Measurements from ENCODE around the gene MROH2A. TPM values are rescaled to one million over a fixed set of nuclear protein-coding genes. Genes with fewer than 3 reads are reported as not detected.

Gene MROH2A
- total and polyA plus RNA-seq, 4 donors: 0.80 TPM; not detected in 3

DNA sequence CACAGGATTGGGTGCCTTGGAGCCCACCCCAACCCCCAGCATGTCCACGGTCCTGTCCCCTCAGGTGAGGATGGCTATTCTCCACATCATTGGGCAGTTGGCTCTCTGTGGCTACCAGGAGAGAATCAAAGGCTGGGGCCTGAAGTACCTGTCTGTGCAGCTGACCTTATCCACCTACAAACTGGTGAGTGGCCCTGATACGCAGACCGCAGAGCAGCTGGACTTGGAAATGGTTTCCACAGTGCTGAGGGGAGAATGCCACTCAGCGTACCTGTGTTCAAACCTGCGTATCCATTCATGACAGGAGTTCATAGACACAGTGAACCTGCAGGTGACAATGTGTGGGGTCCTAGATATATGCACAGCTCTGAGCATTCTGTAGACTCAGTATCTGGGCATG is 21.6 kb downstream of the MROH2A start:
- no peak for ATAC-seq (ENCODE audit: insufficient read depth, low FRiP score)
- WGBS, 2 donors: 54 to 83% methylated on average over 5 of the region's 5 CpGs

DNA sequence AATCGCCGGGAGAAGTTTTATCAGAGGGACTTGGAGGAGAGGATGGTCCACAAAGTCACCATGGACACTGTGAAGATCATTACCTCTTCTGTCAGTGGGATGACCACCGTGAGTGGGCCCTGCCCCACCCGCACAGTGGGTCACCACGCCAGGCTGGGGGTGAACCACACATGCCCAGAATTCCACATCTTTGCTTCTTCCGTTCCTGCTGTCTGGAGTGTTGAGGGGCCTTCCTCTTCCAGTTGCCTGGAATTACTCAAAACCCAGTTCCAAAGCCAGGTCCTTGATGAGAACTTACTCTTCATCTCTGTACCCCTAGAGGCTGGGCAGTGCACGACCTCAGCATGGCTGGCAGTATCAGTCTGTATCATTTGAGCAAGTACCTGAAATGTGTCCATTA is 22.1 kb downstream of the MROH2A start:
- no peak for DNase-seq
- TF ChIP-seq, protein P1, sequence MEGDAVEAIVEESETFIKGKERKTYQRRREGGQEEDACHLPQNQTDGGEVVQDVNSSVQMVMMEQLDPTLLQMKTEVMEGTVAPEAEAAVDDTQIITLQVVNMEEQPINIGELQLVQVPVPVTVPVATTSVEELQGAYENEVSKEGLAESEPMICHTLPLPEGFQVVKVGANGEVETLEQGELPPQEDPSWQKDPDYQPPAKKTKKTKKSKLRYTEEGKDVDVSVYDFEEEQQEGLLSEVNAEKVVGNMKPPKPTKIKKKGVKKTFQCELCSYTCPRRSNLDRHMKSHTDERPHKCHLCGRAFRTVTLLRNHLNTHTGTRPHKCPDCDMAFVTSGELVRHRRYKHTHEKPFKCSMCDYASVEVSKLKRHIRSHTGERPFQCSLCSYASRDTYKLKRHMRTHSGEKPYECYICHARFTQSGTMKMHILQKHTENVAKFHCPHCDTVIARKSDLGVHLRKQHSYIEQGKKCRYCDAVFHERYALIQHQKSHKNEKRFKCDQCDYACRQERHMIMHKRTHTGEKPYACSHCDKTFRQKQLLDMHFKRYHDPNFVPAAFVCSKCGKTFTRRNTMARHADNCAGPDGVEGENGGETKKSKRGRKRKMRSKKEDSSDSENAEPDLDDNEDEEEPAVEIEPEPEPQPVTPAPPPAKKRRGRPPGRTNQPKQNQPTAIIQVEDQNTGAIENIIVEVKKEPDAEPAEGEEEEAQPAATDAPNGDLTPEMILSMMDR (IDR thresholded peaks at IDR 0.05; ENCODE audit: control extremely low read depth, extremely low read depth): no peak
- 80 to 86% methylated on average over 7 of the region's 7 CpGs for WGBS, 2 donors
- Histone ChIP-seq H3K27ac (ENCODE audit: low read depth in 1 of 2, low read length in 1 of 2) (no peak overlapping the region), H3K4me1 (ENCODE audit: control insufficient read depth in 5 of 5, insufficient read depth in 5 of 5, low read length in 5 of 5) (no peaks in the 10 kb centered on the region), H3K36me3 (ENCODE audit: control insufficient read depth in 4 of 4, insufficient read depth in 4 of 4, low read length in 4 of 4) (no peaks in the 10 kb centered on the region), H3K9ac (ENCODE audit: insufficient read depth in 1 of 2, low read length in 2 of 2) (no peak overlapping the region), H3K4me3 (no peak overlapping the region), H3K27me3 (ENCODE audit: control insufficient read depth in 3 of 3, insufficient read depth in 3 of 3, low read length in 2 of 3) (no peaks in the 10 kb centered on the region), H3K9me3 (ENCODE audit: control insufficient read depth in 4 of 4, insufficient read depth in 3 of 4, low read length in 3 of 4) (no peaks in the 10 kb centered on the region)
- ATAC-seq (ENCODE audit: insufficient read depth, low FRiP score): no peak

More for the DNA sequence above, 21.6 kb downstream of the MROH2A start:
- Histone ChIP-seq H3K4me3 (no peak overlapping the region), H3K27ac (ENCODE audit: low read depth in 1 of 2, low read length in 1 of 2) (no peak overlapping the region), H3K27me3 (ENCODE audit: control insufficient read depth in 3 of 3, insufficient read depth in 3 of 3, low read length in 2 of 3) (no peaks in the 10 kb centered on the region), H3K9ac (ENCODE audit: insufficient read depth in 1 of 2, low read length in 2 of 2) (no peak overlapping the region), H3K9me3 (ENCODE audit: control insufficient read depth in 4 of 4, insufficient read depth in 3 of 4, low read length in 3 of 4) (no peaks in the 10 kb centered on the region), H3K4me1 (ENCODE audit: control insufficient read depth in 5 of 5, insufficient read depth in 5 of 5, low read length in 5 of 5) (no peaks in the 10 kb centered on the region), H3K36me3 (ENCODE audit: control insufficient read depth in 4 of 4, insufficient read depth in 4 of 4, low read length in 4 of 4) (no peaks in the 10 kb centered on the region)
- no peak for DNase-seq
- TF ChIP-seq, protein P1 (IDR thresholded peaks at IDR 0.05; ENCODE audit: control extremely low read depth, extremely low read depth): no peak

DNA sequence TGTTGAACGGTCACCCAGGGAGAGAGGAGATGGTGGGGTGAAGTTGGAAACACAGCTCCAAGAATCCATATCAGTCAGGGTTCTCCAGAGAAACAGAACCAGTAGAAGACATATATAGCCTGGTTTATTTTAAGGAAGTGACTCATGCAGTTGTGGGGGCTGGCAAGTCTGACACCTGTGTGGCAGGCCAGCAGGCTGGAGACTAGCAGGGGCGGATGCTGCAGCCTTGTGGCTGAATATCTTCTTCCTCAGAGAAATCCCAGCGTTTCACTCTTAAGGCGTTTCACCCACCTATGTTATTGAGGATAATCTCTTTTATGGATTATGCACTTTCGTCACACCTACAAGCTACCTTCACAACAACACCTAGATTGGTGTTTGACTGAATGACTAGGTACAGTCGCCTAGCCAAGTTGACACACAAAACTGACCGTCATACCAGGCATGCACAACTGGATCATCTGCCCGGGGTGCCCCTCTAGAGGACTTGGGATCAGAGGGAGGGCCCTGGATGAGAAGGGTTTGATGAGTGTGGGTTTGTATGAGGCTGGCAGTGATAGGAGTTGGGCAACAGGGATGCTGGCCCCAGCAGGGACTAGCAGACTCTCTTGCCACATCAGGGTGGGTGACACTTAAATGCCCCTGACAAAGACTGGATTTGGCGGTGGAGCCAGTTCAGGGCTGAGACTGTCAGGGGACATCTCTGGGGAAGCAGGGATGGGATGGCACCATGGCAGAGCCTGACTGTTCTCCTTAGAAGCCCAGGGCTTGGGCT is 23.4 kb downstream of the MROH2A start:
- ATAC-seq (ENCODE audit: insufficient read depth, low FRiP score): no peak
- Histone ChIP-seq H3K9me3 (ENCODE audit: control insufficient read depth in 4 of 4, insufficient read depth in 3 of 4, low read length in 3 of 4) (no peaks in the 10 kb centered on the region), H3K4me1 (ENCODE audit: control insufficient read depth in 5 of 5, insufficient read depth in 5 of 5, low read length in 5 of 5) (no peaks in the 10 kb centered on the region), H3K9ac (ENCODE audit: insufficient read depth in 1 of 2, low read length in 2 of 2) (no peak overlapping the region), H3K4me3 (no peak overlapping the region), H3K36me3 (ENCODE audit: control insufficient read depth in 4 of 4, insufficient read depth in 4 of 4, low read length in 4 of 4) (no peaks in the 10 kb centered on the region), H3K27ac (ENCODE audit: low read depth in 1 of 2, low read length in 1 of 2) (no peak overlapping the region), H3K27me3 (ENCODE audit: control insufficient read depth in 3 of 3, insufficient read depth in 3 of 3, low read length in 2 of 3) (no peaks in the 10 kb centered on the region)
- no peak for DNase-seq
- 78 to 79% methylated on average over 9 of the region's 9 CpGs for WGBS, 2 donors
- TF ChIP-seq, protein P1 (IDR thresholded peaks at IDR 0.05; ENCODE audit: control extremely low read depth, extremely low read depth): no peak
